ENCODE results near the gene GPHN.

GPHN gene

DNA sequence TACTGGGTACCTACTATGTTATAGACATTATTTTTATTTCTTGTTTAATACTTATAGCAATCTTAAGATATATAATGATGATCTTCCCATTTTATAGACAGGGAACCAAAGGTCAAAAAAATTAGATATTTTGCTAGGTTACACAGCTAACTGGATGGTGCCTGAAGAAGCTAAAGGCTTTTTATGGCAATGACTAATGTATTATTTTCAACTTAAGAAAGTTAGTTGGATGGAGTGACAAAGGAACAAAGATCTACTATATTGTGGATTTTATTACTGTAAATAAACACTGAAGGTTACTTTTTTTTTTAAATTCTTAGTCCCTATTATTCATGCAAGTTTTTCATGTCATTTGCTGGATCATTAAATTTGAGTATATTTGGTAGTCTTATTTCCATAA lies 227.9 kb downstream of the GPHN start:
- H3K9ac ChIP-seq (ENCODE audit: low read depth in 1 of 2, low read length in 2 of 2): no peak overlapping the region
- H3K27me3 ChIP-seq (ENCODE audit: control insufficient read depth in 1 of 2, insufficient read depth in 2 of 2, low read length in 2 of 2): no peaks in the 10 kb centered on the region
- no peak overlapping the region for H3K27ac ChIP-seq (ENCODE audit: low read depth, low read length)
- peaks cover 3 to 7% of the 10 kb centered on the region in 2 donors for H3K9me3 ChIP-seq (ENCODE audit: control insufficient read depth in 1 of 2, low read length in 2 of 2)
- H3K4me1 ChIP-seq (ENCODE audit: control insufficient read depth in 1 of 2, insufficient read depth in 2 of 2, low read length in 2 of 2): no peaks in the 10 kb centered on the region
- H3K4me3 ChIP-seq (ENCODE audit: low read depth in 1 of 2, low read length in 2 of 2): no peak overlapping the region
- H3K36me3 ChIP-seq (ENCODE audit: control insufficient read depth in 1 of 2, insufficient read depth in 2 of 2, low read length in 2 of 2): no peaks in the 10 kb centered on the region

- Histone ChIP-seq H3K27ac (ENCODE audit: low read depth, low read length) (no peak overlapping the region), H3K9ac (ENCODE audit: low read depth in 1 of 2, low read length in 2 of 2) (no peak overlapping the region), H3K4me3 (ENCODE audit: low read depth in 1 of 2, low read length in 2 of 2) (no peak overlapping the region), H3K36me3 (ENCODE audit: control insufficient read depth in 1 of 2, insufficient read depth in 2 of 2, low read length in 2 of 2) (no peaks in the 10 kb centered on the region), H3K27me3 (ENCODE audit: control insufficient read depth in 1 of 2, insufficient read depth in 2 of 2, low read length in 2 of 2) (no peaks in the 10 kb centered on the region), H3K4me1 (ENCODE audit: control insufficient read depth in 1 of 2, insufficient read depth in 2 of 2, low read length in 2 of 2) (no peaks in the 10 kb centered on the region), H3K9me3 (ENCODE audit: control insufficient read depth in 1 of 2, low read length in 2 of 2) (no peaks in the 10 kb centered on the region)
Observed at GRCh38 chr14:66739826-66740225, 231.9 kb downstream of the GPHN start.

GRCh38 chr14:66745078-66745477 lies 237.1 kb downstream of the GPHN start:
- Histone ChIP-seq H3K27me3 (ENCODE audit: control insufficient read depth in 1 of 2, insufficient read depth in 2 of 2, low read length in 2 of 2) (no peaks in the 10 kb centered on the region), H3K9ac (ENCODE audit: low read depth in 1 of 2, low read length in 2 of 2) (no peak overlapping the region), H3K4me3 (ENCODE audit: low read depth in 1 of 2, low read length in 2 of 2) (no peak overlapping the region), H3K9me3 (ENCODE audit: control insufficient read depth in 1 of 2, low read length in 2 of 2) (no peaks in the 10 kb centered on the region), H3K4me1 (ENCODE audit: control insufficient read depth in 1 of 2, insufficient read depth in 2 of 2, low read length in 2 of 2) (peaks cover 0 to 4% of the 10 kb centered on the region in 2 donors), H3K27ac (ENCODE audit: low read depth, low read length) (no peak overlapping the region), H3K36me3 (ENCODE audit: control insufficient read depth in 1 of 2, insufficient read depth in 2 of 2, low read length in 2 of 2) (no peaks in the 10 kb centered on the region)

GRCh38 chr14:66746316-66747006 lies 238.5 kb downstream of the GPHN start:
- Histone ChIP-seq H3K27me3 (ENCODE audit: control insufficient read depth in 1 of 2, insufficient read depth in 2 of 2, low read length in 2 of 2) (no peaks in the 10 kb centered on the region), H3K27ac (ENCODE audit: low read depth, low read length) (no peak overlapping the region), H3K9me3 (ENCODE audit: control insufficient read depth in 1 of 2, low read length in 2 of 2) (no peaks in the 10 kb centered on the region), H3K4me1 (ENCODE audit: control insufficient read depth in 1 of 2, insufficient read depth in 2 of 2, low read length in 2 of 2) (peaks cover 0 to 4% of the 10 kb centered on the region in 2 donors), H3K4me3 (ENCODE audit: low read depth in 1 of 2, low read length in 2 of 2) (no peak overlapping the region), H3K36me3 (ENCODE audit: control insufficient read depth in 1 of 2, insufficient read depth in 2 of 2, low read length in 2 of 2) (no peaks in the 10 kb centered on the region), H3K9ac (ENCODE audit: low read depth in 1 of 2, low read length in 2 of 2) (no peak overlapping the region)

DNA sequence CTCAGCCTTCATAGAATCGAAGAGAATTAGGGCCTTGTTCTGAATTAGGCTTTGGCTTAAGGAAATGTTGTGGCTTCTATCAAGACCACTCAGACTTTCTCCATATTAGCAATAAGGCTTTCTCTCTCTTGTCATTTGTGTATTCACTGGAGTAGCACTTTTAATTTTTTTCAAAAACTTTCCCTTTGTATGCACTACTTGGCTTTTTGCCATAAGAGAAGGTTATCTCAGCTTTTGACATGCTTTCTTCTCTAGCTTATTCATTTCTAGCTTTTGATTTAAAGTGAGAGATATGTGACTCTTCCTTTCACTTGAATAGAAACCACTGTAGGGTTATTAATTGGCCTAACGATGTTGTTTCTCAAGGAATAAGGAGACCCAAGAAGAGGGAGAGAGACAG lies 244.2 kb downstream of the GPHN start:
- Histone ChIP-seq H3K27ac (ENCODE audit: low read depth, low read length) (no peak overlapping the region), H3K9ac (ENCODE audit: low read depth in 1 of 2, low read length in 2 of 2) (no peak overlapping the region), H3K4me3 (ENCODE audit: low read depth in 1 of 2, low read length in 2 of 2) (no peak overlapping the region), H3K4me1 (ENCODE audit: control insufficient read depth in 1 of 2, insufficient read depth in 2 of 2, low read length in 2 of 2) (no peaks in the 10 kb centered on the region), H3K9me3 (ENCODE audit: control insufficient read depth in 1 of 2, low read length in 2 of 2) (no peaks in the 10 kb centered on the region), H3K36me3 (ENCODE audit: control insufficient read depth in 1 of 2, insufficient read depth in 2 of 2, low read length in 2 of 2) (no peaks in the 10 kb centered on the region), H3K27me3 (ENCODE audit: control insufficient read depth in 1 of 2, insufficient read depth in 2 of 2, low read length in 2 of 2) (no peaks in the 10 kb centered on the region)

DNA sequence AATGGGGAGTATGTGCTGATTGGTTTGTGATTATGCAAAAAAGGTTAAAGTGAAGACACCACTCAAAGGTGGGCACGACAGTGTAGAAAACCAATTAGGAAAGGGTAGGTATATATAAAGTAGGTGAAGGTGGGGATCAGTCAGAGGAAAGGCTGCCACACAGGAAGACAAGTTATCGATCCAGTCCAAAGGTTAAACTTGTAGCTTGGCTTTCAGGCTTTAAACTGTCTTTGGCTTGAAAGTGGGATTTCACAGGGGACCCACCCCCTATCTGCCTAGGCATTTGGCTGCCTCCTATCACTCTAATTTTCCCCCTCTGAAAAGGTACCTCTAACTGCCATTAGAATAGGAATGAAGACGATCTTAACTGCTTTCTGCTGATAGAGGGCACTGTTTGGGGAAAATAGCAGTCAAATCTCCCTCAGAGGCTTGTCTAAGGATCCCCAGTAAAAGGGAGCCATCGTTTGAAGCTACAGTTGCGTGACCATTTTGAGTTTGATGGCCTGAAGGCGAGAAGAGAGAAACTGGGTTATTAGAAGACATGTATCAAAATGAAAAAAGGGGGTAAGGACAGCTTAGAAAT lies 250.2 kb downstream of the GPHN start:
- no peaks in the 10 kb centered on the region for H3K4me1 ChIP-seq (ENCODE audit: control insufficient read depth in 1 of 2, insufficient read depth in 2 of 2, low read length in 2 of 2)
- no peak overlapping the region for H3K9ac ChIP-seq (ENCODE audit: low read depth in 1 of 2, low read length in 2 of 2)
- H3K4me3 ChIP-seq (ENCODE audit: low read depth in 1 of 2, low read length in 2 of 2): no peak overlapping the region
- no peaks in the 10 kb centered on the region for H3K9me3 ChIP-seq (ENCODE audit: control insufficient read depth in 1 of 2, low read length in 2 of 2)
- H3K27ac ChIP-seq (ENCODE audit: low read depth, low read length): no peak overlapping the region
- H3K36me3 ChIP-seq (ENCODE audit: control insufficient read depth in 1 of 2, insufficient read depth in 2 of 2, low read length in 2 of 2): no peaks in the 10 kb centered on the region
- no peaks in the 10 kb centered on the region for H3K27me3 ChIP-seq (ENCODE audit: control insufficient read depth in 1 of 2, insufficient read depth in 2 of 2, low read length in 2 of 2)

DNA sequence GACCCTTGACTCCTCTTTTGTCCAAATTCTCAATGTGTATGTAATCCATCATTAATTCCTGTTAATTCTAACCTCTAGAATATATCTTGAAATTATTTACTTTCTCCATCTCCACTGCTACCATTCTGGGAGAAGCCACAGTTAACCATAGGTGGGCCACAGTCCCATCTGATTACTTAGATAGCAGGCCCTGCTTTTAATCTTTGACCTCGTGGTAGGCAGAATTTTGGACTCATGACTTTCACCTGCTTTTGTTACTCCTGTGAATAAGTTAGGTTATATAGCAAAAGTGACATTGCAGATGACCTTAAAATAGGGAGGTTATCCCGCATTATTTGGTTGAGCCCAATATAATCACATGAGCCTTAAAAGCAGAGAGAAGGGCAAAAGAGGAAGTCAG lies 264.2 kb downstream of the GPHN start:
- no peaks in the 10 kb centered on the region for H3K27me3 ChIP-seq (ENCODE audit: control insufficient read depth in 1 of 2, insufficient read depth in 2 of 2, low read length in 2 of 2)
- H3K4me1 ChIP-seq (ENCODE audit: control insufficient read depth in 1 of 2, insufficient read depth in 2 of 2, low read length in 2 of 2): no peaks in the 10 kb centered on the region
- H3K4me3 ChIP-seq (ENCODE audit: low read depth in 1 of 2, low read length in 2 of 2): no peak overlapping the region
- no peaks in the 10 kb centered on the region for H3K9me3 ChIP-seq (ENCODE audit: control insufficient read depth in 1 of 2, low read length in 2 of 2)
- no peaks in the 10 kb centered on the region for H3K36me3 ChIP-seq (ENCODE audit: control insufficient read depth in 1 of 2, insufficient read depth in 2 of 2, low read length in 2 of 2)
- H3K27ac ChIP-seq (ENCODE audit: low read depth, low read length): no peak overlapping the region
- no peak overlapping the region for H3K9ac ChIP-seq (ENCODE audit: low read depth in 1 of 2, low read length in 2 of 2)

DNA sequence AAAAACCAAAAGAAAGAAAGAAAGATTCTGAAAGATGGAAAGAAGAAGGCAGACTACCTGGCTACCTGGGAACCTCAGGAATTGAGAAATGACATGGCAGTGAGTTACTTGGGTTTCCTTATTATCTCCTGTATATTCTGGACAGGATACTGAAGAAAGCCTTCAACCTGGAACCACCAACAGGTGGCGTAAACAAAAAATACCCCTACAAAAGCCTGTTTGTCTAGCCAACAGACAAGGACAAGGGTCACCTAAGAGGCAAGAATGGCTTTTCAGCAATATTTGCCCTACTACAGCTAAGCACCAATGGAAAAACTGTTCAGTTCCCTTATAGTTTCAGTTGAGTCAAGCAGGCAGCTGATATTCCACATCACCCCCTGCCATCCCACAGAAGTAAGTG lies 274.9 kb downstream of the GPHN start:
- no peak overlapping the region for H3K9ac ChIP-seq (ENCODE audit: low read depth in 1 of 2, low read length in 2 of 2)

DNA sequence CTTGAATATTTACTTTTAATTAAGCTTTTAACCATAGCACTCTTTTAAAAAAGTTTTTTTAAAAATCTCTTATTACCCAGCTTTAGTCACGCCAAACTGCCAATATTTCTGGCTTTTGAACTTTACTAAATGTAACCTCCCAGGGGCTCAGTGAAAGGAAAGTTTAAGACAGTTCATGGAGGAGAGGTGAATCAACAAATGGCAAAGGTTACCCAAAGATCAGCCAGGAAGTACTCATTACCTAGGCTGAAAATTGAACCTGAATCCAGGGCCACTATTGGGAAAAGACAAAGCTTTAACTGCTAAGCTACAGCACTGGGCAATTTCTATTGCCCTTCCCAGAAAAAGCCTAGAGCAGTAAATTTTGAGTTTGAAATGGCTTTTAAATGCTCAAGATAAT lies 282.2 kb downstream of the GPHN start:
- Histone ChIP-seq H3K9me3 (ENCODE audit: control insufficient read depth in 1 of 2, low read length in 2 of 2) (peaks cover 8 to 15% of the 10 kb centered on the region in 2 donors), H3K4me1 (ENCODE audit: control insufficient read depth in 1 of 2, insufficient read depth in 2 of 2, low read length in 2 of 2) (no peaks in the 10 kb centered on the region), H3K27me3 (ENCODE audit: control insufficient read depth in 1 of 2, insufficient read depth in 2 of 2, low read length in 2 of 2) (no peaks in the 10 kb centered on the region), H3K27ac (ENCODE audit: low read depth, low read length) (no peak overlapping the region), H3K9ac (ENCODE audit: low read depth in 1 of 2, low read length in 2 of 2) (no peak overlapping the region), H3K36me3 (ENCODE audit: control insufficient read depth in 1 of 2, insufficient read depth in 2 of 2, low read length in 2 of 2) (no peaks in the 10 kb centered on the region), H3K4me3 (ENCODE audit: low read depth in 1 of 2, low read length in 2 of 2) (no peak overlapping the region)

More for the DNA sequence above, 274.9 kb downstream of the GPHN start:
- Histone ChIP-seq H3K27me3 (ENCODE audit: control insufficient read depth in 1 of 2, insufficient read depth in 2 of 2, low read length in 2 of 2) (no peaks in the 10 kb centered on the region), H3K4me1 (ENCODE audit: control insufficient read depth in 1 of 2, insufficient read depth in 2 of 2, low read length in 2 of 2) (no peaks in the 10 kb centered on the region), H3K4me3 (ENCODE audit: low read depth in 1 of 2, low read length in 2 of 2) (no peak overlapping the region), H3K27ac (ENCODE audit: low read depth, low read length) (no peak overlapping the region), H3K9me3 (ENCODE audit: control insufficient read depth in 1 of 2, low read length in 2 of 2) (peaks cover 0 to 2% of the 10 kb centered on the region in 2 donors), H3K36me3 (ENCODE audit: control insufficient read depth in 1 of 2, insufficient read depth in 2 of 2, low read length in 2 of 2) (no peaks in the 10 kb centered on the region)

GRCh38 chr14:66802962-66803361 lies 295.0 kb downstream of the GPHN start:
- H3K9ac ChIP-seq (ENCODE audit: low read depth in 1 of 2, low read length in 2 of 2): no peak overlapping the region
- no peaks in the 10 kb centered on the region for H3K4me1 ChIP-seq (ENCODE audit: control insufficient read depth in 1 of 2, insufficient read depth in 2 of 2, low read length in 2 of 2)
- no peak overlapping the region for H3K4me3 ChIP-seq (ENCODE audit: low read depth in 1 of 2, low read length in 2 of 2)
- H3K9me3 ChIP-seq (ENCODE audit: control insufficient read depth in 1 of 2, low read length in 2 of 2): peaks cover 8 to 18% of the 10 kb centered on the region in 2 donors
- no peaks in the 10 kb centered on the region for H3K27me3 ChIP-seq (ENCODE audit: control insufficient read depth in 1 of 2, insufficient read depth in 2 of 2, low read length in 2 of 2)
- H3K27ac ChIP-seq (ENCODE audit: low read depth, low read length): no peak overlapping the region
- no peaks in the 10 kb centered on the region for H3K36me3 ChIP-seq (ENCODE audit: control insufficient read depth in 1 of 2, insufficient read depth in 2 of 2, low read length in 2 of 2)

Data from duodenal mucosa (tissue), 2 donors.